Gastroesophageal sphincter (tissue), 3 donors: ENCODE results near the gene ADAMTS17.

Source experiments
- CTCF ChIP-seq, 4 experiments: fragments of 200-600 bp in 2 of 4; fragments of 450-650 bp in 2 of 4; sonication (generic) in 1 of 4; IDR thresholded peaks; one replicate each; pipeline ENCODE4 v1.5.1; 2017 to 2019; ENCODE audit warnings: antibody characterized with exemption in 4 of 4, mild to moderate bottlenecking in 2 of 4, moderate library complexity in 2 of 4
- POLR2A ChIP-seq, 2 donors: fragments of 450-650 bp; IDR thresholded peaks; one replicate each; pipeline ENCODE4 v1.6.1; 2017; ENCODE audit warnings: antibody characterized with exemption in 2 of 2, mild to moderate bottlenecking in 2 of 2, moderate library complexity in 1 of 2
- POLR2AphosphoS5 ChIP-seq: sonication (generic); formaldehyde crosslinking; IDR thresholded peaks from one replicate; pipeline ENCODE4 v1.6.1; 2017; ENCODE audit warnings: antibody characterized with exemption

GRCh38 chr15:100250176-100250800 is 91.5 kb downstream of the ADAMTS17 start:
- TF ChIP-seq CTCF (IDR thresholded peaks at IDR 0.05) (no peak), POLR2A (IDR thresholded peaks at IDR 0.05) (no peak), POLR2AphosphoS5 (no peak)
